Fibroblast of the aortic adventitia (primary cell): ENCODE data around the gene NKAIN1. TPM values are rescaled to one million over a fixed set of nuclear protein-coding genes. Genes with fewer than 3 reads are reported as not detected.
A peak's percentile ranks its signal among the peaks of the same experiment; 100 is the strongest.

Experiments
- DNase-seq: peaks from one replicate; pipeline ENCODE4 v3.0.0-alpha.2; 2010; ENCODE audit warnings: low read depth
- H3K4me3 ChIP-seq: 2 replicates; pipeline ENCODE4 v1.5.1; 2011; ENCODE audit warnings: low read depth, mild to moderate bottlenecking, control low read depth, low read length, moderate library complexity
- total RNA-seq: library from RNA; depleted of rRNA; stranded (reverse); fragments of >200 nt; gene quantifications from 2 replicates; pipeline ENCODE4 v1.2.3, GENCODE V29; 2012; ENCODE audit warnings: low replicate concordance
- TF ChIP-seq, protein P1 (sequence below): IDR thresholded peaks from 2 replicates; pipeline ENCODE4 v1.5.1; 2011; ENCODE audit warnings: mild to moderate bottlenecking, low read length, control low read depth, inconsistent platforms; ENCODE audit not compliant: insufficient read depth

NKAIN1 gene
- total RNA-seq, 1 donor = 0.36 TPM

DNA sequence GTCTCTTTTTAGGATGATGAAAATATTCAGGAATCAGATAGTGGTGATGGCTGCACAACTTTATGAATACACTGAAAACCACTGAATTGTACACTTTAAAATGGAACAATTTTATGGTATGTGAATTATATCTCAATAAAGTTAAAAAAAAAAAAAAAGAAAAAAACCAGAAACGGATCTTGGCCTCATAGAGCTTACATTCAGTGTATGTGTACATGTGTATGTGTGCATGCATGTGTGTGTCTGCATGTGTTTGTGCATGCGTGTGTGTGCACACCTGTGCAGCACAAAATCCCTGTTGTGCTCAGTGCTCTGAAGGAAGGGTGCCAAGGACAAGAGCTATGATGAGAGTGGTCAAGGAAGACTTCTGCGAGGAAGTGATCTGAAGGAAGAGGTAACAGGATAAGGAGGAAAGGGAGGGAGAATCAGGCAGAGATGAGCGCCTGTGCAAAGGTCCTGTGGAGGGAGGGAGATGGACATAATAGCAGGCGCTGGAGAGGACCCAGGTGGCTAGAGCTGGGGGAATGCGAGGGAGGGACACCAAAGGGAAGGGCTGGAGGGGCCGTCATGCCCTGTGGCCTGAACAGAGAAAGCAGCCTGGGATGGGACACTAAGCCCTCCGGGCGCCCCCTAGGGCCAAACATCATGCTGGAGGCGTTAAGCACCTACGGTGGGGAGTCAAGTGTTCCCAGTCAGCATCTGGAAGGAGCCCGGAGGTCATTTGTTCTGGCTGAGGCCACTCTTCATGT, 25.2 kb downstream of the NKAIN1 start:
- H3K4me3 ChIP-seq = no peak overlapping the region
- TF ChIP-seq, protein P1, sequence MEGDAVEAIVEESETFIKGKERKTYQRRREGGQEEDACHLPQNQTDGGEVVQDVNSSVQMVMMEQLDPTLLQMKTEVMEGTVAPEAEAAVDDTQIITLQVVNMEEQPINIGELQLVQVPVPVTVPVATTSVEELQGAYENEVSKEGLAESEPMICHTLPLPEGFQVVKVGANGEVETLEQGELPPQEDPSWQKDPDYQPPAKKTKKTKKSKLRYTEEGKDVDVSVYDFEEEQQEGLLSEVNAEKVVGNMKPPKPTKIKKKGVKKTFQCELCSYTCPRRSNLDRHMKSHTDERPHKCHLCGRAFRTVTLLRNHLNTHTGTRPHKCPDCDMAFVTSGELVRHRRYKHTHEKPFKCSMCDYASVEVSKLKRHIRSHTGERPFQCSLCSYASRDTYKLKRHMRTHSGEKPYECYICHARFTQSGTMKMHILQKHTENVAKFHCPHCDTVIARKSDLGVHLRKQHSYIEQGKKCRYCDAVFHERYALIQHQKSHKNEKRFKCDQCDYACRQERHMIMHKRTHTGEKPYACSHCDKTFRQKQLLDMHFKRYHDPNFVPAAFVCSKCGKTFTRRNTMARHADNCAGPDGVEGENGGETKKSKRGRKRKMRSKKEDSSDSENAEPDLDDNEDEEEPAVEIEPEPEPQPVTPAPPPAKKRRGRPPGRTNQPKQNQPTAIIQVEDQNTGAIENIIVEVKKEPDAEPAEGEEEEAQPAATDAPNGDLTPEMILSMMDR = peak; percentile 11
- no peak for DNase-seq

DNA sequence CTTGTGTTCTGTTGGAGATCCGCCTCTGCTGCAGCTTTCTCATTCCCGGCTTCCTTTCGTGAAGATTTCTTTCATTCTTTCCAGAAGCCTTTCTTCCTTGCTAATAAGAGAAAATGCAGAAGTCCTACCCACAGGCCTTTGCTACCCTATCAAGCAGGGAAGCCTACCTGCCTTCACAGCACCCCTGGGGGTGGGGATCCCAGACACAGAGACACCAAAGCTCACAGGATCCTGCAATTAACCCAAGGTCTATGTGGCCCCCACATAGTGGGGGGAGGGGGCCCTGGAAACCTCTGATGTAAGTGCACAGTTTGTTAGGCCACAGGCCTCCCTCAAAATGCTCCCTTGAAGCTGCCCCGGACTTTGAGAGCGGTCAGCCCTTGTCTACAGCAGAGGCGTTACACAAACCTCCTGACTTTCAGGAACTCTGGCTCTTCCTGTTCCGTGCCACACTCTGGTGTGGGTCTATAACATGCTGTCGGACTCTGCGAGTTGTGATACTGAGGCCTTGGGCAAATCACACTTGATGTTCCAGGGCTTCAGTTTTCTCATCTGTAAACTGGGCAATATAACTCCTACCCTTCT, 31.2 kb downstream of the NKAIN1 start:
- no peak for DNase-seq
- no peak overlapping the region for H3K4me3 ChIP-seq
- TF ChIP-seq, protein P1 = no peak

DNA sequence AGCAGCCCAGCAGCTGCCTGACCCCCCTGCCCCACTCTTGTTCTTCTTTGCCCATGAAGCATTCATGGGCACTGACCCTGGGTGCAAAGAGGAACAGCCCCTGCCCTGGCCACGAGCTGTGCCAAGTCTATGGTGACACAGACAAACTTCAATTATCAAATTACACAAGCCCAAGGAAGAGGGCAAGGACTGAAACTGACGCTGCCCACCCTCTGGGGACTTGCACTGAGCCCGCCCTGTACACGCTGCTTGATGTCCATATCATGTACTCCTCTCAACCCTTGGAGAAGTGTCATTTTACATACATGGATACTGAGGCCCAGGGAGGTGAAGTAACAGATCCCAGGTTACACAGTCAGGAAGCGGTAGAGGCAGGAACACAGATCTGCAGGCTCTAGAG, 32.1 kb downstream of the NKAIN1 start:
- TF ChIP-seq, protein P1 = no peak
- no peak overlapping the region for H3K4me3 ChIP-seq
- DNase-seq = no peak

DNA sequence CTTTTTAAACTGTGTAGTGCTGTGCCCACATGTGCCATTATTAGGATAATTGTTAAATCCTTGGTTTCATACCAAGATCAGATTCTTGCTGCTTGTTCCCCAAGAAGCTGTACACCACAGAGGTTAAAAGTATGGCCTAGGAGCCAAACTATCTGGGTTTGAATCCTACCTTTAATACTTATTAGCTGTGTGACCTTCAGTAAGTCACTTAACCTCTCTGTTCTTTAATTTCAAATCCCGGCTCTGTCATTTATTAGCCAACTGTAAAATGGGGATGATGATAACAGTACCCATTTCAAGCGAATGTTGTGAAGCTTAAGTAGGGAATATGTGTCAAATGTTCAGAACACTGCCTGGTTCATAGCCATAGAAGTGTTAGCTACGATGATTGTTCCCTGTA, 32.6 kb downstream of the NKAIN1 start:
- H3K4me3 ChIP-seq = no peak overlapping the region
- no peak for DNase-seq
- TF ChIP-seq, protein P1 = no peak

DNA sequence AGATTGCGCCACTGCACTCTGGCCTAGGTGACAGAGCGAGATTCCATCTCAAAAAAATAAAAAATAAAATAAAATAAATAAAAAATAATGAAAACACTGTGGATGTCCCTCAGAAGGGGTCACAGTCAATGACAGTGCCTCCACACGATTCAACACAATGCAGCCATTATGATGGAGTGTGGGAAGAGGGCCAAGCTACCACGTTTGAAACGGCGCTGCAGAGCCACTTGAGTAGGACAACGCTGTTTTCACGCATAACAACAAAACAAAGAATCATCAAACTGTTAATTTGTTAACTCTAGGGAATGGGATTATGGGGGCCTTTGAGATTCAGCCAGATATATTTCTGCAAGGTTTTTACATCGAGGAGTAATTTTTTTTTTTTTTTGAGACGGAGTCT, 36.5 kb downstream of the NKAIN1 start:
- TF ChIP-seq, protein P1 = no peak
- DNase-seq = no peak

DNA sequence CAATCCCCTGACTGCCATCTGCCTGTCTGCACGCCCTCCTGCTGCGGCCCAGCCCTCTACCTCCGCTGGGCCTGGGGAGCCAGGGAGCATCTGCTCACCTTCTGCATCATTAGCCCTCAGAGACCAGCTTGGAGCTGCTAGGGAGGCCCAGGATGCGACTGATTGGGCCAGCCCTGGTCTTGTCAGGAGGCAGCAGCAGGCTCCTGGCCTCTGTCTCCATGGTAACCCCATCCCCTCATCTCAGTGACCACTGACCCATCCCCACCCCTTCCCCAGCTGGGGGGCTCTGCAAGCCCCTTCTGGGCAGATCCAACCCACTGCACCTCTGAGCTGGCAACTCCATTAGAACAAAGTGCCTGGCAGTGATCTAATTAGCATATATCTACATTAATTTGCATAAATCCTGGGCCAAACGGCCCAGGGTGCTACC, 37.7 kb downstream of the NKAIN1 start:
- H3K4me3 ChIP-seq = no peak overlapping the region
- TF ChIP-seq, protein P1 = no peak
- DNase-seq = no peak

More for the DNA sequence above, 36.5 kb downstream of the NKAIN1 start:
- H3K4me3 ChIP-seq = no peak overlapping the region
